ENCODE data around the gene CLEC3A. TPM values are rescaled to one million over a fixed set of nuclear protein-coding genes. Genes with fewer than 3 reads are reported as not detected.

The CLEC3A gene
- total RNA-seq (2021; ENCODE audit: unreplicated experiment) (not detected), Bru-seq, nascent RNA (not detected), BruChase-seq, experiment 1, labeled RNA remaining after a 6-hour chase (not detected), BruChase-seq, experiment 2, labeled RNA remaining after a 2-hour chase (percentile 7 among the genes with signal in this experiment)
- not detected in 2 replicates for polyA plus RNA-seq (2012)
- long read RNA-seq = 0 reads

DNA sequence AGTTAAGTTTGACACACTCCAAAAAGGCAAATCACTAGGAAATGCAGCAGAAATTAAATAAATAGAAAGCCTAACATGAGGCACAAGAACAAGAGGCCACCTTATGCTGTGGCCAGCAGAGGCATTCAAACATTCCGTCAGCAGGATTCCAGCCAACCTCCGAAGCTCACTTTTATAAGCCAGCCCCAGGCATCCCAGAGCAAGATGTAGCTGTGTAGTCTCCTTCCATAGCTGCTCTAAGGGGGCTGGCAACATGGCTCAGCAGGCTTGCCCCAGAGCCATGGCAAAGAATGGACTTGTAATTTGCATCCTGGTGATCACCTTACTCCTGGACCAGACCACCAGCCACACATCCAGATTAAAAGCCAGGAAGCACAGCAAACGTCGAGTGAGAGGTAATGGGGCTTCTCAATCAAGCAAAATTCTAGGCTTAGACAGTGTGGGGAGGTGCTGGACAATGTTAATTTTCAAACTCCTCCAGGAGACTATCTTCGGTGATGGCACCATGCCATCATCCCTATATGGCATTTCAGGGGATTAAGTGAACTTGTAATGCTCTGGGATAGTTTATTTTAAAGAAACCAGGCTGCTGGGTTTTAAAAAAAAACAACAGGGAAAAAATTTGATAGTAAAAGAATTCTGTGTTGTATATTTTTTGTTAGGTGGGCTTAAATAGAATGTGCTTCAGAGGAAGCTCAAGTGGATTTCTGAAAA is at the start of gene CLEC3A:
TSS of gene CLEC3A (plus strand) at position 202 of the 714 bp plus-strand sequence. CDS start at position 281, 79 bp downstream.
- ChIA-PET RAD21 (ENCODE audit: low non-redundant PET in 1 of 2, low total read pairs in 2 of 2, uncharacterized antibody in 2 of 2, unreplicated experiment in 2 of 2) (no interaction called here), CTCF (interaction anchor here (0.7 kb wide), 1 partner anchor 19 kb away, joined by 3 read pairs; no protein-coding TSS in a partner anchor), POLR2A (no interaction called here)
- Histone ChIP-seq H3K4me3 (replicated peaks in 1 of 2; ENCODE audit: low read depth in 1 of 2, low read length in 2 of 2) (no peak within 1 kb of the TSS), H3K9me3 (ENCODE audit: control insufficient read depth in 1 of 2, insufficient read depth in 1 of 2, low read depth in 1 of 2, low read length in 2 of 2) (no peaks in the 10 kb centered on the region), H3K9me2 (ENCODE audit: insufficient read depth) (no peaks in the 10 kb centered on the region), H3K4me2 (ENCODE audit: low read length) (no peak within 1 kb of the TSS), H3K36me3 (ENCODE audit: control insufficient read depth in 1 of 2, insufficient read depth in 2 of 2, low read length in 2 of 2) (no peaks in the 10 kb centered on the region), H3K4me1 (ENCODE audit: control insufficient read depth in 1 of 2, insufficient read depth in 2 of 2, low read length in 2 of 2) (no peaks in the 10 kb centered on the region), H3K79me2 (ENCODE audit: insufficient read depth, low read length) (no peaks in the 10 kb centered on the region), H3K27ac (ENCODE audit: low read depth, low read length) (no peak within 1 kb of the TSS), H3K27me3 (ENCODE audit: insufficient read depth, low read length) (peaks cover 47% of the 10 kb centered on the region), H2AFZ (ENCODE audit: low read depth, low read length, poor library complexity, severe bottlenecking) (no peak within 1 kb of the TSS), H4K20me1 (ENCODE audit: insufficient read depth) (no peaks in the 10 kb centered on the region), H3K9ac (ENCODE audit: low read length) (no peak within 1 kb of the TSS)
- intact Hi-C loops (cut with micrococcal nuclease) = no loop called here
- ATAC-seq (no peak), DNase-seq (ENCODE audit: low read depth, low spot score) (no peak)
- TF ChIP-seq EZH2phosphoT487 (IDR thresholded peaks at IDR 0.05; ENCODE audit: borderline replicate concordance) (no peak), JUND (IDR thresholded peaks at IDR 0.05) (no peak), SRF (IDR thresholded peaks at IDR 0.05; ENCODE audit: low read depth) (no peak), CEBPB (IDR thresholded peaks at IDR 0.05; ENCODE audit: low read depth) (no peak), SIN3A (IDR thresholded peaks at IDR 0.05; ENCODE audit: low read depth) (no peak), EGR1 (IDR thresholded peaks at IDR 0.05; ENCODE audit: low read depth) (no peak), ZFX (IDR thresholded peaks at IDR 0.05) (no peak)
- no TSS peak for BruUV-seq (replicated peaks)

- intact Hi-C loops (cut with micrococcal nuclease) = no loop called here
- POLR2A ChIA-PET = no interaction called here
- no peaks in the 10 kb centered on the region for H3K9me2 ChIP-seq (ENCODE audit: insufficient read depth)
- no peak overlapping the region for H3K27ac ChIP-seq (ENCODE audit: low read depth, low read length)
- H3K79me2 ChIP-seq (ENCODE audit: insufficient read depth, low read length) = no peaks in the 10 kb centered on the region
- TF ChIP-seq, protein P1, sequence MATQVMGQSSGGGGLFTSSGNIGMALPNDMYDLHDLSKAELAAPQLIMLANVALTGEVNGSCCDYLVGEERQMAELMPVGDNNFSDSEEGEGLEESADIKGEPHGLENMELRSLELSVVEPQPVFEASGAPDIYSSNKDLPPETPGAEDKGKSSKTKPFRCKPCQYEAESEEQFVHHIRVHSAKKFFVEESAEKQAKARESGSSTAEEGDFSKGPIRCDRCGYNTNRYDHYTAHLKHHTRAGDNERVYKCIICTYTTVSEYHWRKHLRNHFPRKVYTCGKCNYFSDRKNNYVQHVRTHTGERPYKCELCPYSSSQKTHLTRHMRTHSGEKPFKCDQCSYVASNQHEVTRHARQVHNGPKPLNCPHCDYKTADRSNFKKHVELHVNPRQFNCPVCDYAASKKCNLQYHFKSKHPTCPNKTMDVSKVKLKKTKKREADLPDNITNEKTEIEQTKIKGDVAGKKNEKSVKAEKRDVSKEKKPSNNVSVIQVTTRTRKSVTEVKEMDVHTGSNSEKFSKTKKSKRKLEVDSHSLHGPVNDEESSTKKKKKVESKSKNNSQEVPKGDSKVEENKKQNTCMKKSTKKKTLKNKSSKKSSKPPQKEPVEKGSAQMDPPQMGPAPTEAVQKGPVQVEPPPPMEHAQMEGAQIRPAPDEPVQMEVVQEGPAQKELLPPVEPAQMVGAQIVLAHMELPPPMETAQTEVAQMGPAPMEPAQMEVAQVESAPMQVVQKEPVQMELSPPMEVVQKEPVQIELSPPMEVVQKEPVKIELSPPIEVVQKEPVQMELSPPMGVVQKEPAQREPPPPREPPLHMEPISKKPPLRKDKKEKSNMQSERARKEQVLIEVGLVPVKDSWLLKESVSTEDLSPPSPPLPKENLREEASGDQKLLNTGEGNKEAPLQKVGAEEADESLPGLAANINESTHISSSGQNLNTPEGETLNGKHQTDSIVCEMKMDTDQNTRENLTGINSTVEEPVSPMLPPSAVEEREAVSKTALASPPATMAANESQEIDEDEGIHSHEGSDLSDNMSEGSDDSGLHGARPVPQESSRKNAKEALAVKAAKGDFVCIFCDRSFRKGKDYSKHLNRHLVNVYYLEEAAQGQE (IDR thresholded peaks at IDR 0.05; ENCODE audit: low read depth) = peak; percentile 46
- TF ChIP-seq FOSL1 (IDR thresholded peaks at IDR 0.05; ENCODE audit: low read depth) = no peak
- peaks cover 39% of the 10 kb centered on the region for H3K27me3 ChIP-seq (ENCODE audit: insufficient read depth, low read length)
- BruUV-seq (replicated peaks) = no TSS peak
- H3K9me3 ChIP-seq (ENCODE audit: control insufficient read depth in 1 of 2, insufficient read depth in 1 of 2, low read depth in 1 of 2, low read length in 2 of 2) = no peaks in the 10 kb centered on the region
- H2AFZ ChIP-seq (ENCODE audit: low read depth, low read length, poor library complexity, severe bottlenecking) = no peak overlapping the region
- H4K20me1 ChIP-seq (ENCODE audit: insufficient read depth) = no peaks in the 10 kb centered on the region
- RAD21 ChIA-PET (ENCODE audit: low non-redundant PET in 1 of 2, low total read pairs in 2 of 2, uncharacterized antibody in 2 of 2, unreplicated experiment in 2 of 2) = interaction anchor here in 1 of 2 experiments (0.7 kb wide), 1 partner anchor 68 kb away, joined by 4 read pairs; no protein-coding TSS in a partner anchor
- no peak for ATAC-seq
- DNase-seq (ENCODE audit: low read depth, low spot score) = no peak
- no peaks in the 10 kb centered on the region for H3K4me1 ChIP-seq (ENCODE audit: control insufficient read depth in 1 of 2, insufficient read depth in 2 of 2, low read length in 2 of 2)
- H3K9ac ChIP-seq (ENCODE audit: low read length) = no peak overlapping the region
- no peak overlapping the region for H3K4me3 ChIP-seq (replicated peaks in 1 of 2; ENCODE audit: low read depth in 1 of 2, low read length in 2 of 2)
- CTCF ChIA-PET = no interaction called here
- no peaks in the 10 kb centered on the region for H3K36me3 ChIP-seq (ENCODE audit: control insufficient read depth in 1 of 2, insufficient read depth in 2 of 2, low read length in 2 of 2)
- H3K4me2 ChIP-seq (ENCODE audit: low read length) = no peak overlapping the region
Observed at GRCh38 chr16:77974883-77975282, 47.5 kb upstream of the CLEC3A start.
